GM21737 (cell line): ENCODE measurements around the gene SLC41A3.
"Not testable (repeated sequence)": the region's sequence is repeated elsewhere in the genome, so short reads cannot be mapped to it uniquely, and the experiment has no call there.

Source experiments
- ATAC-seq: cut with Tn5 transposase; IDR thresholded peaks from one replicate; pipeline ENCODE4 v1.9.1; 2021; ENCODE audit warnings: mild to moderate bottlenecking, moderate library complexity; ENCODE audit not compliant: unreplicated experiment

Gene SLC41A3

GRCh38 chr3:125960456-125961288 is 123.3 kb downstream of the SLC41A3 start:
- no peak for ATAC-seq

- no peak for ATAC-seq
These were observed 123.9 kb downstream of the SLC41A3 start for GRCh38 chr3:125960066-125960424.

DNA sequence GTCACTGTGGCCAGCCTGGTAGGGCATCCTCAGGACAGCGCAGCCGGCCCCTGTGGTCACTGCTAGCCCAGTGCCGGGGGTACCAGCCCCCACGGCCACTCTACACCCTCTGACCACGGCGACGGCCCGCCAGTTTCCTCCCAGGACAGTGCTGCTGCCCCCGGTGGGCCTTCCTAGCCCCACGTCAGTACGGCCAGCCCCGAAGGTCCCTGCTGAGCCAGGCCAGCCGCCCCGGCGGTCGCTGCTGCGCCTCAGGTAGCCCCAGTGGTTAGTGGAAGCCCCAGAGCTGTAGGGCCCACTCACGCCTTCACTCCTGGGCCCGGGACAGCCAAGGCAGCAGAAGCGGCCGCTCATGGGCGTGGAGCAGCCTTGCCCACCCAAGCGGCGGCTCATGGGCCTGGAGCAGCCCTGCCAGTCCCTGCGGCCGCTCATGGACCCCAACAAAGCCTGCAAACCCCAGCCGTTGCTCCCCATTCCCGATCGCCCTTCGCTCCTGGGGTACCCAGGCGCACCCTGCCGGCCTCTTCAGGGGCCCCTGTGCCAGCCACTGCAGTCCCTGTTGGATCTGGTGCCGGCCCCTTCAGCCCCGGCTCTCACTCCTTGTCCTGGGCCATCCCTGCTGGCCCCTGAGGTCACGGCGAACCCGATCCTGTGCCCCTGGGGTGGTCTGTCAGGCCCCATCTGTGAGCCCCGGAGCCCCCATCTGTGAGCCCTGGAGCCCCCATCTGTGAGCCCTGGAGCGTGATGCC is 124.4 kb downstream of the SLC41A3 start:
- no peak for ATAC-seq

- no peak for ATAC-seq
These were observed 125.2 kb downstream of the SLC41A3 start for GRCh38 chr3:125958511-125959316.

DNA sequence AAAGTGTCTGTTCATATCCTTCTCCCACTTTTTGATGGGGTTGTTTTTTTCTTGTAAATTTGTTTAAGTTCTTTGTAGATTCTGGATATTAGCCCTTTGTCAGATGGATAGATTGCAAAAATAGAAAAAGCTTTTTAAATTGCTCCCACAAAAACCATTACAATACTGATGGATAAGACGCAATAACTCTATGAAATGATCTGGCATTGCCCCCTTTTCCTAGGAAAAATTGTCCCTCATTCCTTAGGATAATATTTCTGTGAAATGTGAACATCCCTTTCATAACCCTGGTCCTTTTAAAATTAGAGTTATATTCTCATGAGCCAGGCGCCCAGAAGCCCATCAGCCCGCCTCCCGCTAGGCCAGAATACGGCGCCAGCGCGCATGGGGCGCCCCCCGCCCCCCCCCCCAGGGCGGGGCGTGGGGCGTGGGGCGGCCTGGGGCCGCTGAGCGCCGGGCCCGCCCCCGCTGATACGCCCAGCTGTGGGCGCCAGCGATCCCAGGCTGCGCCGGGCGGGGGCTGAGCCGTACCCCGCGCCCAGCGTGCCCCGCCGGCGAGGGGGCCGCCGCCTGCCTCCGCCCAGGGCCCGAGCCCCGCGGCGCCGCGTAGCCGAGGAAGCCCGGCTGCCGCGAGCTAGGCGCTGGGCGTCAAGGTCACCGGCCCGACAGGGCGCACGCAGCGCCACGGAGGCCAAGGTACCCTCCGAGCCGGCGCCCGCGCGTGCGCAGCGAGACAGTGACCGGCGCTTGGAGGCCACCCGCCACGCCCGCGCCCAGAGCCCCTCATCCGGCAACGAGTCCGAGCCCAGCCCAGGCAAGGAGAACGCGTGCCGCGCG is 126.0 kb downstream of the SLC41A3 start:
- ATAC-seq: no peak

- ATAC-seq: not testable (repeated sequence)
These were observed 126.9 kb downstream of the SLC41A3 start for GRCh38 chr3:125957020-125957419.
